HCEC 1CT (cell line): Measurements from ENCODE around the gene GOLGA2.

Source experiments
- DNase-seq: peaks from one replicate; pipeline ENCODE4 v3.0.0-alpha.2; 2017

Gene GOLGA2

DNA sequence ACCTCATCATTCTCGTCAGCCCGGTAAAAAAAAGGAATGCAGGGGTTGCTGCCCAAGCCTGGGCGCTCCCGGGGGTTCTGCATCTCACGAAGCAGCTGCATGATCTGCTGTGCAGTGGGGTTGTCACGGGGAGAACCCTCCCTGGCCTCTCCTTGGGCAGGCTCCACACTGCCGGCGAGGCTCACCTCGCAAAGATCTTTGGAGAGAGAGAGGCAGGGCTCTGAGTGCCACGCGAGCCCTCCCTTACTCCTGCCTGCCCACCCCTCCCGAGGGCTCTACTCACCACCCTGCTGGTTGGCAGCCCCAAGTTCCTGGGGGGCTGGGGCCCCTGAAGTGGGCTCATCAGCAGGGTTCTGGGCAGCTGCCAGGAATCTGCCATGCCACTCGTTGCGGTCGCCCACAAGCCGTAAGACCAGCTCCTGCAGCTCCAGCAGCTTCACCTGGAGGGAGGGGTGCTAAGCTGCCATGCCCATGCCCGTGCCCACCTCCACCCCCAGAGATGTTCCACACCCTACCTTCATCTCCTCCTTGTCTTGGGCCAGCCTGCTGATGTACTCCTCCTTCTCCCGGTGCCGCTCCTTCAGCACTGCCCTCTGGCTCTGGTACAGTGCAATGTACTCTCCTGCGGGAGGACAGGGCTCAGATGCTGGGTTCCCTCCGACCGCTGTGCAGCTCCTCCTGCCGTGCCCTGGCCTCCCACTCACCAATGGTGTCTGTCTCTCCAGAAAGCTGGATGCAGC is 18.6 kb downstream of the GOLGA2 start:
- no peak for DNase-seq

DNA sequence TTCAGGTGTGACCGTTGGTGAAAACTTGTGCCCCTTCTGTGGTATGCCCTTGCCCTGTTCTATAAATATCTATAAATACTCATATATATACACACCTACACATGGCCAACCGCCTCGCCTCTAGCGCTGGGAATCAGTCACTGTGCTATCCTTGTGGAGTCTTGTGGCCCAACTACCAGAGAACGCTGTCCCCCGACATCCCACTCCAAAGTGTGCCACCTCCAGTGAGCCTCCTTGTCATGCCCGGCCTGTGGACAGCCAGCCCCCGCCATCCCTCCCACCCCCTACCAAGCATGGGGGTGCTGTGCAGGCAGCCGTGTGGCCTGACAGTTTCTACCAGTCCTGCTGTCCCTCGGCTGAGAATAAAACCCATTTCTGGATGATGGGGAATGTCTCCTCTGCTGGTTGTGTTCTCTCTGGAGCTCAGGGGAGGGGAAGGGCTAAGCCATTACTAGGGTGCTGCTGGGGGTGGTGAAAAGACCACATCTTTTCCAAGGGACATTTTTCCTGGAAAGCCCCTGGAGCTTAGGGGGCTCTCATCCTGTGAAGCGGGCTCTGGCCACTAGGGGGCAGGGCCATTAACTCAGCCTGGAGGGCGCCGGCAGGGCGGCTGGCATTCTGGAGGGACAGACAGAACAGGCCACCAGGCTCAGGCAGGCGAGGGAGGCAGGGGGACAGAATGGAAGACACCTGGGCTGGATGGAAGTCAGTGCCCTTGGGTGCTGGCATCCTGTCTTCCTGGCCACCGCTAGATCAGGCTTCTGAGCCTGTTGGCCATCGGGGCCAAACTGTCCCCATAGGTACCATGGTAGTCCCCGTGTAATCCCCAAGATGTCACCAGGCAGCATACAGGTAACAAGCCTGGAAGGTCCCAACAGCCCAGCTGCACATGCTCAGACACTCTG is 20.7 kb downstream of the GOLGA2 start:
- peak; percentile 19 for DNase-seq

DNA sequence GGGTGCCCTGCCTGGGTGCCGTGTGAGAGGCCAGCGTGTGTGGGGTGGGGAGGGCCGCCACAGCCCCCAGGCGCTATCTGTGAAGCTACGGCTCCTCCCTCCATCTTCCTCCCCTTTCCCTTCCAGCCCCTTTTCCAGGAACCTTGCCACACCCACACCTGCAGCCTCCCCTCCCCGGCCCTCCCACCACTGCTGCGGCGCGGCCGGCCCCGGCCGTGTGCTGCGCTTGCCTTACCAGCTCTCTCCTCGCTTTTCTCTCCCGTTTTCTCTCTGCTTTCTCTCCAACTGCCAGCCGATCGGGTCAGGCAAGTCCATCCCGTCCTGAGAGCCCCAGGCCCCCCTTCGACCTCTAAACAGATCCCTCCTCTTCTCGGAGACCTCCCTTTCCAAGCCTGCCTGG is 21.4 kb downstream of the GOLGA2 start:
- DNase-seq: no peak

DNA sequence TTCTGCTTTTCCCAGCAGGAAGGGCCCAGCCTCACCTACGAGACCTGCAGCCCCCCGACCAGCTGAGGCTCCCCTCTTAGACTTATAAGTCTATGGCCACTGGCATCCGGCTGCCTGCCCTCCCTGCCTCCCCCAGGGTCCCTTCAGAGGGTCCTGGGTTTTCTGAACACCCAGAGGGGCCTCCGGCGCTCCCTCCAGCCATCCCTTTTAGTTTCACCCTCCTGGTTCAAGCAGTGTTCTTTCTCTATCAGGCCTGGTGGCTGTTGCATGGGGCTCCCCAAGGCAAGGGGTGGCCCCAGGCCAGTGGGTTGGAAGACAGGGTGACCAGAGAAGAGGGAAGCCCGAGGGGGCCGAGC is 21.8 kb downstream of the GOLGA2 start:
- DNase-seq: no peak

- DNase-seq: no peak
Measured at GRCh38 chr9:128253140-128253990, 22.4 kb downstream of the GOLGA2 start.

- DNase-seq: no peak
Measured at GRCh38 chr9:128252317-128253139, 23.3 kb downstream of the GOLGA2 start.

DNA sequence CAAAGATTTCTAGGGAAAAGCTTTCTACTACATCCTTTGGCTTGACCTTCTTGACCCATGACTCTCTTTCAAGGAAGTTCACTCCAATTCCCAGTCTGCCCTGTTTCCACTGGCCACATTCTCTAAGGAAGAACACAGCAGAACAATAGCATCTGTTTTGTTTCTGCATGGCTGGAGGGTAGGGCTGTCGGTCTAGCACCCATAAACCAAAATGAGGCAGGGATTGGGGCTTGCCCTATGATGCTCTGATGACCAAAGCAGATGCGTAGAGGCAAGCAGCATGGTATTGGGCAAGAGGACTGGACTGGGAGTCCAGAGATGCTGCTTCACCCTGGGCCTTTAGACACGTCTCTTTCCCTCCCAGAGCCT is 24.1 kb downstream of the GOLGA2 start:
- peak; percentile 48 for DNase-seq

- DNase-seq: no peak
Measured at GRCh38 chr9:128250839-128251731, 24.7 kb downstream of the GOLGA2 start.

GRCh38 chr9:128249908-128250838 is 25.6 kb downstream of the GOLGA2 start:
- no peak for DNase-seq

- DNase-seq: no peak
Measured at GRCh38 chr9:128249558-128249907, 26.3 kb downstream of the GOLGA2 start.

DNA sequence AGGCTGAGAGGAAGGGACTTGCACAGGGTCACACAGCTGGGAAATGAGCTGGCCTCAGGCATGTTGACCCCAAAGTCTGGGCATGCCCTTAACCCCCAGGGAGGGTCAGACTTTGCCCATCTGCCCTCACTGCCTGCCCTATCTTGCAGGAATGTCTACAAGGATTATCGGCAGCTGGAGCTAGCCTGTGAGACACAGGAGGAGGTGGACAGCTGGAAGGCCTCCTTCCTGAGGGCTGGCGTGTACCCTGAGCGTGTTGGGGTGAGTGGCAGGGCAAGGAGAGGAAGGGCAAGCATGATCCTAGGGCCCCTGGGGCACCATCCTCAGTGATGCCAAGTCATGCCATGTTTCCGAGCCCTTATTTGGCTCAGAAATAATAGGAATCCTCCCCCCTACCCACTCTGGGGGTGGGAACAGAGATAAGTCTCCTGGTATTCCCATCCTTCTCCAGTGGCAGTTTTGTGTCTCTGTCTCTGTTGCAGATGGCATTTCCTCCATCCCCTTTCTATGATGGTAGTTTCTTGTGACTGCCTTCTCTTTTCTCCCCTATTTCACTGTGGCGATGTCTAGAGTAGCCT is 28.5 kb downstream of the GOLGA2 start:
- no peak for DNase-seq

DNA sequence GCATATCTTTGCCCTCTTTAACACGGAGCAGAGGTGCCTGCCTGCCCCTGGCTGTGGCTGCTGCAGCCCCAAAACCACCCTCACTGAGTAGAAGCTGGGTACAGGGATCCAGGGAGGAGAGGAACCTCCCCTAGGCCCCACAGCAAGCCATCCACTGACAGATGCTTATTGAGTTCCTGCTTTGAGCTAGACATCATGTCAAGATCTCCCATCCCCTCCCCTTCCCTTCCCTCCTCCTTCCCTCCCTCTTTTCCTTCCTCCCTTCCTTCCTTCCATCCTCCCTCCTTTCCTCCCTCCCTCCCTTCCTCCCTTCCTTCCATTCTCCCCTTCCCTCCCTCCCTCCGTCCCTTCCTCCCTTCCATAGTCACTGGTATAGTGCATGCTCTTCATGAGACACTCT is 29.3 kb downstream of the GOLGA2 start:
- DNase-seq: no peak

- peak; percentile 51 for DNase-seq
Measured at GRCh38 chr9:128245421-128246151, 30.2 kb downstream of the GOLGA2 start.

DNA sequence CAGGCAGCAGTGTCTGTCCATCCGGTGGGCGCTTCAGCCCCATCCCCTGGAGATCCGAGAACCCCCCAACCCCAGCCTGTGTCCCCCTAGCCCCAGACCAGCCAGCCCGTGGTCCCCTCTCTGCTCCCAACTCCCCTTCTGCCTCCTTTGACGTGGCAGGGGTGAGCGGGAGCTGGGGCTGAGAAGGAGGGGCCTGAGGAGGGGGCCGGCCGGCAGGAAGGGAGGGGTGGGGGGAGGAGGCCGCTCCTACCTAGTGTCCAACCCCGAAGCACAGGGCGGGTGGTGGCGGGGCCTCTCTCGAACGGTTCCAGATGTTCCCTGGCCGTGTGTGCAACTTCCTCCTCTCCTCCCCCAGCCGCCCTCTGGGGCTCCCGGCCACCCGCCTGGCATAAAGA is 31.0 kb downstream of the GOLGA2 start:
- peak; percentile 67 for DNase-seq

DNA sequence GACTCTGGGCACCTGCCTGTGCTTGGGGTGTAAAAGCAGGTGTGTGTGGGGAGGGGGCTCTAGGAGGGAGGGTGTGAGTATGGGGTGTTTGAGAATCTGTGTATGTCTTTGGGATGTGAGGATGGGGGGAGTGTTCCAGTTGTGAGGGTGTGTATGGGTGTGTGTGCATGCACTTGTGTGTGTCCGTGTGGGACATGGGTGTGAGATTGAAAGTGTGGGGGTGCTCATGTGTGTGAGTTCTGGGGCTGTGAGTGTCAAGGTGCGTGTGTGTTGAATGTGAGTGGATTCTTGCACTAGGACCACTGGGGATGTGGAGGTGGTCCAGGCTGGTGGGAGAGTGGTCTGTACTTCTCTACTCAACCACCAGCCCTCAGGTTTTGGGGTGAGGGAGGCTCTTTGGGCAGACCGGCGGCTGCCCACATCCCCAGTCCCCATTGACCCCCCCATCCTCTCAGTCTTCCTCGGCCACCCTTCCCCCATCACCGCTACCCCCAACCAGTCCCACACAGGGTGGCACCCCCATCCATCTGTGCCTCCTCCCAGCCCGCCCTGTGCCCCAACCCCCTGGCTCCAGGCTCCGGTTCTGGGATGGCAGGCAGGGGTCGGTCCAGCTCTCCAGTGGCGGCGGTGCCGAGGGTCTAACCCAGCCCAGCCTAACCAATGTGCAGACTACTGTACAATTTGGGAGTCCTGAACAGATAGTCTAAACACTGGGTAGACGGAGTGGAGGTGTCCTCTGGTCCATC is 31.5 kb downstream of the GOLGA2 start:
- DNase-seq: no peak

DNA sequence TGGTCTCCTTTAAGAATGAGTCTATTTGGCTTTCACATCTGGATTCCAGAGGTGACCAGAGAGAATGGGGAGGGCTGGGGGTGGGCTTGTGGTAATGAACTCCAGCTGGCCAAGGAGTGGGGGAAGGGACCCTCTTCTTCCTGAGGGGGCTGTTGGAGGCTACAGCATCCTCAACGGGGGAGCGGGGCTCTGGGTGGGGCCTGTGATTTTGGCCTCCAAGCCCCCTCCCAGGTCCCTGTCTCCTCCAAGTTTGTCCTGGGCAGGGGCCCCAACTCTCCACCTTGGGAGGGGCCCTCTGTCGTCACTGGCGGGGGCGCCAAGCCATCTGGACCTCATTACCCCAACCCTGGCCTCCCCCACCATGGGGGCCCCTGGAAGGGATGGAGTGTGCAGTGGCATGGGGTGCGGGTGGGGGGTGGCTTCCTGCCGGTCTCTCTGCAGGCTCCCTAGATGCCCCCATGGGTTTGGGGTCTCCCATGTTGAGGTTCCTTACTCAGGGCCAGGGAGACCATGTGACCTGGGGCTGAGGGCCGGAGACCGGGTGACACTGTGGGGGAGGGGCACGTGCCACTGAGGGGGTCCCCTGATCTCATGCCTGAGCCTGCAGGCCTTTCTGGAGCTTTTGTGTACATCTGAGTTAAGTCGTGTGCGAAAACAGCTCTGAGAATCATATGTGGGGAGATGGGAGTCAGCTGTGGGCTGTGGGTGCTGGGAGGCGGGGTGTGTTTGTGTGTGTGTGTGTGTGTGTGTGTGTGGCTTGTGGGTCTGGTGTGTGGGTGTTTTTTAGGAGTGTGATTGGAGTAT is 32.4 kb downstream of the GOLGA2 start:
- no peak for DNase-seq

- no peak for DNase-seq
Measured at GRCh38 chr9:128242828-128243214, 33.0 kb downstream of the GOLGA2 start.

DNA sequence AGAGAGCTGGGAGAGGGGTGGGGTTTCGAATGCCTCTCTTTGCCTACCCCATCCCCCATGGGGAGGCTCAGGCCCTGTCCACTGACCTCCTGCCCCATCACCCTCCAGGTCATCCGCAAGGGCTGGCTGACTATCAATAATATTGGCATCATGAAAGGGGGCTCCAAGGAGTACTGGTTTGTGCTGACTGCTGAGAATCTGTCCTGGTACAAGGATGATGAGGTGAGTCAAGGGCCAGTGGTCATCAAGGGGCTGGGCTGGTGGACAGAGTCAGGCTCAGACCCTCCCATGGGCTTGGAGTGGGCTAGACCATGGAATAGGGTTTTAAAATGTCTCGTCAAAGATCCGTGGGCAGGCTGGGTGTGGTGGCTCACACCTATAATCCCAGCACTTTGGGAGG is 33.7 kb downstream of the GOLGA2 start:
- no peak for DNase-seq
